GM18499 (cell line): ENCODE data around the gene B4GALT5.
"Not testable (repeated sequence)": the region's sequence is repeated elsewhere in the genome, so short reads cannot be mapped to it uniquely, and the experiment has no call there.

Source experiments
- ATAC-seq: cut with Tn5 transposase; IDR thresholded peaks from one replicate; pipeline ENCODE4 v1.9.1; 2021; ENCODE audit warnings: moderate number of reproducible peaks; ENCODE audit not compliant: insufficient read depth, unreplicated experiment

Gene B4GALT5

DNA sequence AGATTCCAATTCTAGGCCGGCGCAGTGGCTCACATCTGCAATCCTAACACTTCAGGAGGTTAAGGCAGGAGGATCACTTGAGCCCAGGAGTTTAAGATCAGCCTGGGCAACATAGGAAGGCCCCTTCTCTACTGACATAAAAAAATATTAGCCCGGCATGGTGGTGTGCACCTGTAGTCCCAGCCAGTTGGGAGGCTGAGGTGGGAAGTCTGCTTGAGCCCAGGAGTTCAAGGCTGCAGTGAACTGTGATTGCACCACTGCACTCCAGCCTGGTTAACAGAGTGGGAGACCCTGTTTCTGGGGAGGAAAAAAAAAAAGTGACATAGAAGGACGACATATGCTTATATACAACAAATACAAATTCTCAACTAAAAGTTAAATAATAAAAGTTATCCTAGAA, 30.9 kb downstream of the B4GALT5 start:
- no peak for ATAC-seq

DNA sequence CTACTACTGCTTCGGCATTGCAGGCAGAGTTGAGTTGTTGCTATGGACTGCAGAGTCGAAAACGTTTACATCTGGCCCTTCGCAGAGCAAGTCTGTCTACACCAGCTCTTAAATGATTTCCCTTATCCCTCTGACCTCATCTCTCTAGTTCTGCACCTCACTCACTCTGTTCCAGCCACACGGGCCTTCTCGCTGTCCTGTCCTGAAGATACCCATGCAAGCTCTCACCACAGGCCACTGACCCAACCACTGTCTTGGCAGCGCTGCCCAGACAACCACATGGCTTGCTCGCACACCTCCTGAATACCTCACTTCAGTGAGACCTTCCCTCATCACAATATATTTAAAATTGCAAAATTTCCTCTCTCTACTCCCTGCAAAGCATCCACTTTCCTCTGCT, 31.4 kb downstream of the B4GALT5 start:
- no peak for ATAC-seq

- no peak for ATAC-seq
These were observed 31.8 kb downstream of the B4GALT5 start for GRCh38 chr20:49681850-49682216.

DNA sequence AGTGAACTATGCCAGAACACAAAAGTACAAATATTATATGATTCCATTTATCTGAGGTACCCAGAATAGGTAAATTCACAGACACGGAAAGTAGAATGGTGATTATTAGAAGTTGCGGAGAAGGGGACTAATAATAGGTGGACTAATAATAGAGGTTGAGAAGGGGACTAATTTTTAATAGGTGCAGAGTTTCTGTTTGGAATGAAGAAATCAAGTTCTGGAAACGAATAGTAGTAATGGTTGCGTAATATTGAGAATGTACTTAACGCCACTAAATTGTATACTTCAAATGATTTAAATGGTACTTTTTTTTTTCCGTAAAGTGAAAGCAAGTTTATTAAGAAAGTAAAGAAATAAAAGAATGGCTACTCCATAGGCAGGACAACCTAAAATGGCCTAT, 33.2 kb downstream of the B4GALT5 start:
- no peak for ATAC-seq

GRCh38 chr20:49679634-49680033, 34.0 kb downstream of the B4GALT5 start:
- ATAC-seq: no peak

- ATAC-seq: no peak
These were observed 35.6 kb downstream of the B4GALT5 start for GRCh38 chr20:49677777-49678758.

GRCh38 chr20:49676581-49677291, 36.9 kb downstream of the B4GALT5 start:
- ATAC-seq: peak; percentile 36

DNA sequence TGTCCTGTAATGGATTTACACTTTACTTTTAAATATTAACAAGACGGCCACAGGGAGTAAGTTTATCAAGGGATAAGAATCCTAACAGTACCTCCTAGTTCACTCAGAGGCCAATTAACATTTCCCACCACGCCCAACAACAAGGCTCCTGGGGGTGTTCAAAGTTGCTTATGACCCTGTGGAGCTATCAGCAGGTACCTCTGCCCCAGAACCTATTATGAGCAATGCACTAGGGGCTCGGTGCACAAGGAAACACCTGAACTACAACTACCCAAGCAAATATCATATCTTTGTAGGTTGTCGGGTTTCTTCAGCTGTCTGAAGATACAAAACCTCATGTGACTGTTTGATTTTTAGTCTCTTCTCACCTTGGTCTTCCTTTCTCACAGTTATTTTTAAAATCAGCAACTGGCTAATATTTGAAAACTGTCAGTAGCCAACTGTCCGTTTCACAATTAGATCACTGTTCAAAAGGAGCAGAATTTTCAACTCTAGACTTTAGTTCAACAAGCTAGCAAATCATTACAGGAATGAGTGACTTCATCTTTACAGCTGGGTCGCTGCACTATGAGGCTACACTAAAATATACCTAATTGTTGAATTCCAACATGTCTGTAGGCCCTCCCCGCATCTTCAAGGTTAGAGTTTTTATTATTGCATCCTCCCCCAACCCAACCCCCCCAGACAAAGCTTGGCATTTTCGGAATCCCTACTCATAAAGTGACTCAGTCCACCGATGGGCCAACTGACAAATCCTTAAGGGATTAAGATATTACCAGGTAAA, 38.1 kb downstream of the B4GALT5 start:
- peak; percentile 37 for ATAC-seq

- ATAC-seq: no peak
These were observed 39.0 kb downstream of the B4GALT5 start for GRCh38 chr20:49674383-49675352.

DNA sequence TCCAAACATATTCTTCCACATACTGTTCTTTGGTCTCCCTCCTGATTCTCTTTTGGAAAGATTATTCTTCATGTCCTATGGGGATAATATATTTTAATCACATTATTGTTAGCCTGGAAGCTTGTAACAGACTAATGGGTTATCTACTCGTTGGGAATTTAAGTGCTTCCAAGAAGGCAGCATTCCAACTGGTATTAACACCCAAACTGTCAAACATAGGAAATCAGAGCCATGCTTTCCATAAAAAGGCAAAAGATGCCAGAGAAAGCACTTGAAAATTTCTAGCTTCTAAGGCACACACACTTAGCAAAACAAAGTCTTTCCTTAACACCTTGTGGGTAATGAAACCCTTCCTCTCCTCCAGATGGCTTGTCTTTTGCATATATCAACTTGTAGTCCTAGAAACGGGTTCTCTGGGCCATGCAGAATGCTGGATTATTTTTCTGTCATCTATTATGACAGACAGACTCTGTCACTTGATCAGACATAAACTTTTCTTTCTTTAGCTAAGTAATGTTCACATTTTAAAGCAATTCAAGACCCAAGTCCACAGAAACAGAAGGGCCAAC, 41.5 kb downstream of the B4GALT5 start:
- ATAC-seq: no peak

DNA sequence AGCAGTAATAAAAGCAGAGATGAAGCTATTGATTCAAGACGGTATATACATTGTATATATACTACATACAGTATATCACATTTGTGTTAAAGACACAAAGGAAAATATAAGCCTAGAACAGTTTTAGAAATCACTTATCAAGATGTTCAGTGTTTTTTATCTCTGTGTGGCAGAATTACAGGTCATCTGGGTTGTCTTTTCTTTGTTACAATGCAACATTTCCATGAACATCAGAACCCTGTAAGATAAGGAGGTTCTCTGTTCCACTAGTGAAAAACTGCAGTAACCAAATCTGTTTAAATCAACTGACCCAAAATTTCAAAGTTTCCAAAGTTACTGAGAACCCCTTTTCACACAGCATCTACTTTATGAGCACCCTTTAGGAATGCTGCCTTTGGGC, 42.2 kb downstream of the B4GALT5 start:
- ATAC-seq: no peak

GRCh38 chr20:49669601-49670189, 44.0 kb downstream of the B4GALT5 start:
- peak; percentile 45 for ATAC-seq

DNA sequence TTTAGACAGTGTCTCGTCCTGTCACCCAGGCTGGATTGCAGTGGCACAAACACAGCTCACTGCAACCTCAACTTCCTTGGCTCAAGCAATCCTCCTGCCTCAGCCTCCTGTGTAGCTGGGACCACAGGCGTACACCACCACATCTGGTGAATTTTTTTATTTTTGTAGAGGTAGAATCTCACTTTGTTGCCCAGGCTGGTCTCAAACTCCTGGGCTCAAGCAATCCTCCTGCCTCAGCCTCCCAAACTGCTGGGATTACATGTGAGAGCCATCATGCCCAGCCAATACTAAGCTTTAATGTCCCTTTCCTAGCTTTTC, 44.8 kb downstream of the B4GALT5 start:
- not testable (repeated sequence) for ATAC-seq

- ATAC-seq: peak; percentile 32
These were observed 45.3 kb downstream of the B4GALT5 start for GRCh38 chr20:49668181-49668877.

GRCh38 chr20:49666911-49667310, 46.8 kb downstream of the B4GALT5 start:
- no peak for ATAC-seq

- no peak for ATAC-seq
These were observed 47.9 kb downstream of the B4GALT5 start for GRCh38 chr20:49665796-49666195.

DNA sequence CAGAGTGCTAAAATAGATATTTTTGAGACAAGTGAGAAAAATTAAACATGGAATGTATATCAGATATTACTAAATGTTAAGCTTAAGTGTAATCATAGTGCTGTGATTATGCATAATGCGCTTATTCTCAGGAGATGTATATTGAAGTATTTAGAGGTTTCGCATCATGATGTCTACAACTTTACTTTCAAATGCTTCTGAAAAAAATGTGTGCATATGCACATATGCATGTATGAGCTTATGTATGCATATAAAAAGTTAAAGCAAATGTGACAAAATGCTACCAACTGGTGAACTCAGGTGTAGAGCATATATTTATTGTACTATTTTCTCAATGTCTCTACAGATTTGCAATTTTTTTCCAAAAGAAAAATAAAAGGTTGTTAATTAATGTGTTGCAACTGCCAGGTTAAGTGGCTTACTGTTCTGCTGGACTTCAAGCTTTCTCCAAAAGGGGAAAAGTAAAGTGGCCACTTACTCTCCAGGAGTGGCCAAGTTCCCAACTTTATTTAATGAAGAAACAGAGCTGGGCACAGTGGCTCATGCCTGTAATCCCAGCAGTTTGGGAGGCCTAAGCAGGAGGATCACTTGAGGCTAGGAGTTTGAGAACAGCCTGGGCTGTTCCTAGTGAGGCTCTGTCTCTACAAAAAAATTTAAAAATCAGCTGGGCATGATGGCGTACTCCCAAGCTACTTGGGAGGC, 48.9 kb downstream of the B4GALT5 start:
- ATAC-seq: no peak

GRCh38 chr20:49663112-49663511, 50.6 kb downstream of the B4GALT5 start:
- ATAC-seq: no peak
